Measurements from ENCODE around the gene LLGL2.
"Not testable (repeated sequence)": the region's sequence is repeated elsewhere in the genome, so short reads cannot be mapped to it uniquely, and the experiment has no call there.

LLGL2 gene

GRCh38 chr17:75590849-75591721 is 65.6 kb downstream of the LLGL2 start:
- no peaks in the 10 kb centered on the region for H3K79me2 ChIP-seq (ENCODE audit: low read length)
- DNase-seq, result no peak
- no peaks in the 10 kb centered on the region for H3K9me2 ChIP-seq (replicated peaks; ENCODE audit: insufficient read depth, low read length)
- TF ChIP-seq CTCF (IDR thresholded peaks at IDR 0.05; ENCODE audit: low read length), result no peak
- H3K4me1 ChIP-seq (ENCODE audit: low read length), result peaks cover 4% of the 10 kb centered on the region; the same call in 1 of the 2 replicates
- no peak overlapping the region for H3K27ac ChIP-seq (ENCODE audit: low read length)
- no peak overlapping the region for H3K4me2 ChIP-seq (ENCODE audit: low read depth, low read length)
- peaks cover 76% of the 10 kb centered on the region for H3K27me3 ChIP-seq (replicated peaks; ENCODE audit: insufficient read depth, low read length)
- no peaks in the 10 kb centered on the region for H3K9me3 ChIP-seq (replicated peaks; ENCODE audit: insufficient read depth, low read length)
- no peaks in the 10 kb centered on the region for H4K20me1 ChIP-seq (ENCODE audit: insufficient read depth, low read length)
- no peak overlapping the region for H3K9ac ChIP-seq (ENCODE audit: low read length)
- H3K4me3 ChIP-seq (ENCODE audit: low read length), result no peak overlapping the region
- no peak overlapping the region for H2AFZ ChIP-seq (ENCODE audit: low read length)
- H3F3A ChIP-seq (ENCODE audit: insufficient read depth, low read length), result no peaks in the 10 kb centered on the region
- no peaks in the 10 kb centered on the region for H3K36me3 ChIP-seq (replicated peaks; ENCODE audit: insufficient read depth, low read length)

GRCh38 chr17:75591722-75592302 is 66.3 kb downstream of the LLGL2 start:
- H3K4me3 ChIP-seq (ENCODE audit: low read length), result no peak overlapping the region
- H3K27ac ChIP-seq (ENCODE audit: low read length), result no peak overlapping the region
- H3K4me1 ChIP-seq (ENCODE audit: low read length), result peaks cover 4% of the 10 kb centered on the region; the same call in 1 of the 2 replicates
- H3K36me3 ChIP-seq (replicated peaks; ENCODE audit: insufficient read depth, low read length), result no peaks in the 10 kb centered on the region
- H3K9me2 ChIP-seq (replicated peaks; ENCODE audit: insufficient read depth, low read length), result no peaks in the 10 kb centered on the region
- DNase-seq, result no peak
- H3K79me2 ChIP-seq (ENCODE audit: low read length), result no peaks in the 10 kb centered on the region
- H3K4me2 ChIP-seq (ENCODE audit: low read depth, low read length), result no peak overlapping the region
- H3K27me3 ChIP-seq (replicated peaks; ENCODE audit: insufficient read depth, low read length), result peaks cover 76% of the 10 kb centered on the region
- H4K20me1 ChIP-seq (ENCODE audit: insufficient read depth, low read length), result no peaks in the 10 kb centered on the region
- TF ChIP-seq CTCF (IDR thresholded peaks at IDR 0.05; ENCODE audit: low read length) (no peak), EZH2 (optimal IDR thresholded peaks at IDR 0.05; ENCODE audit: low read depth, low read length) (no peak), EZH2phosphoT487 (IDR thresholded peaks at IDR 0.05; ENCODE audit: low read length) (no peak)
- H3K9ac ChIP-seq (ENCODE audit: low read length), result no peak overlapping the region
- no peak overlapping the region for H2AFZ ChIP-seq (ENCODE audit: low read length)
- H3K9me3 ChIP-seq (replicated peaks; ENCODE audit: insufficient read depth, low read length), result no peaks in the 10 kb centered on the region
- H3F3A ChIP-seq (ENCODE audit: insufficient read depth, low read length), result no peaks in the 10 kb centered on the region

- no peak for DNase-seq
- Histone ChIP-seq H3K79me2 (ENCODE audit: low read length) (no peaks in the 10 kb centered on the region), H3K4me2 (ENCODE audit: low read depth, low read length) (no peak overlapping the region), H3K36me3 (replicated peaks; ENCODE audit: insufficient read depth, low read length) (no peaks in the 10 kb centered on the region), H3K4me3 (ENCODE audit: low read length) (no peak overlapping the region), H3K27me3 (replicated peaks; ENCODE audit: insufficient read depth, low read length) (peaks cover 76% of the 10 kb centered on the region), H3K27ac (ENCODE audit: low read length) (no peak overlapping the region), H2AFZ (ENCODE audit: low read length) (no peak overlapping the region), H4K20me1 (ENCODE audit: insufficient read depth, low read length) (no peaks in the 10 kb centered on the region), H3K4me1 (ENCODE audit: low read length) (peaks cover 4% of the 10 kb centered on the region; the same call in 1 of the 2 replicates), H3K9ac (ENCODE audit: low read length) (no peak overlapping the region), H3K9me2 (replicated peaks; ENCODE audit: insufficient read depth, low read length) (no peaks in the 10 kb centered on the region), H3F3A (ENCODE audit: insufficient read depth, low read length) (no peaks in the 10 kb centered on the region), H3K9me3 (replicated peaks; ENCODE audit: insufficient read depth, low read length) (no peaks in the 10 kb centered on the region)
- TF ChIP-seq EZH2 (optimal IDR thresholded peaks at IDR 0.05; ENCODE audit: low read depth, low read length) (no peak), CTCF (IDR thresholded peaks at IDR 0.05; ENCODE audit: low read length) (no peak), EZH2phosphoT487 (IDR thresholded peaks at IDR 0.05; ENCODE audit: low read length) (no peak)
These were observed 67.0 kb downstream of the LLGL2 start for GRCh38 chr17:75592348-75593020.

- not testable (repeated sequence) for H3K9me3 ChIP-seq (replicated peaks; ENCODE audit: insufficient read depth, low read length); H3K9ac ChIP-seq (ENCODE audit: low read length); H2AFZ ChIP-seq (ENCODE audit: low read length); H3K36me3 ChIP-seq (replicated peaks; ENCODE audit: insufficient read depth, low read length); H3K4me3 ChIP-seq (ENCODE audit: low read length); H3K4me2 ChIP-seq (ENCODE audit: low read depth, low read length); H3K27ac ChIP-seq (ENCODE audit: low read length); H3K79me2 ChIP-seq (ENCODE audit: low read length); H3K9me2 ChIP-seq (replicated peaks; ENCODE audit: insufficient read depth, low read length); DNase-seq; H3F3A ChIP-seq (ENCODE audit: insufficient read depth, low read length); H3K4me1 ChIP-seq (ENCODE audit: low read length); H4K20me1 ChIP-seq (ENCODE audit: insufficient read depth, low read length)
- H3K27me3 ChIP-seq (replicated peaks; ENCODE audit: insufficient read depth, low read length), result peaks cover 72% of the 10 kb centered on the region
These were observed 67.9 kb downstream of the LLGL2 start for GRCh38 chr17:75593430-75593829.

All from MM.1S (cell line).